HepG2 (cell line): ENCODE results near the gene FABP1. TPM values are rescaled to one million over a fixed set of nuclear protein-coding genes. Genes with fewer than 3 reads are reported as not detected.

ENCODE experiments used
- AGO1 ChIP-seq: fragments of 200-400 bp; formaldehyde crosslinking; IDR thresholded peaks from 2 replicates; pipeline ENCODE4 v1.6.1; 2017; ENCODE audit warnings: mild to moderate bottlenecking, low read depth, low read length, moderate library complexity; ENCODE audit not compliant: poor library complexity, severe bottlenecking
- DMAP1 ChIP-seq: IDR thresholded peaks from 2 replicates; pipeline ENCODE4 v1.6.1; 2016
- KLF11 ChIP-seq: IDR thresholded peaks from 2 replicates; pipeline ENCODE4 v1.6.1; 2016; ENCODE audit warnings: missing compliant biosample characterization
- KLF15 ChIP-seq: sonication (generic); formaldehyde crosslinking; IDR thresholded peaks from 2 replicates; pipeline ENCODE4 v1.8.1; 2023; ENCODE audit warnings: borderline replicate concordance, mild to moderate bottlenecking, inconsistent platforms, missing genetic modification reagents, mixed read lengths
- KLF16 ChIP-seq, 2 experiments: sonication (generic) in 1 of 2; formaldehyde crosslinking in 1 of 2; IDR thresholded peaks; 2 replicates each; pipeline versions ENCODE4 v1.6.1 to v1.8.0; 2016 to 2023; ENCODE audit warnings: missing genetic modification reagents in 2 of 2, missing compliant biosample characterization in 1 of 2
- LCORL ChIP-seq, 2 experiments: fragments of 450-650 bp in 1 of 2; sonication (generic) in 1 of 2; formaldehyde crosslinking in 1 of 2; IDR thresholded peaks; 2 replicates each; pipeline versions ENCODE4 v1.5.0 to v1.6.1; 2017 to 2020; ENCODE audit warnings: antibody characterized with exemption in 1 of 2, missing genetic modification reagents in 1 of 2
- LRRFIP1 ChIP-seq: sonication (generic); formaldehyde crosslinking; conservative IDR thresholded peaks from 2 replicates; pipeline ENCODE4 v1.4.0; 2020; ENCODE audit warnings: missing genetic modification reagents
- MED1 ChIP-seq: sonication (generic); formaldehyde crosslinking; IDR thresholded peaks from 2 replicates; pipeline ENCODE4 v1.4.0; 2020; ENCODE audit warnings: missing genetic modification reagents
- MIXL1 ChIP-seq: IDR thresholded peaks from 2 replicates; pipeline ENCODE4 v1.6.1; 2016
- NFKBIZ ChIP-seq: IDR thresholded peaks from 2 replicates; pipeline ENCODE4 v1.6.1; 2018; ENCODE audit warnings: missing genetic modification reagents, missing compliant biosample characterization
- POGK ChIP-seq: sonication (generic); formaldehyde crosslinking; conservative IDR thresholded peaks from 2 replicates; pipeline ENCODE4 v1.8.0; 2022; ENCODE audit warnings: mild to moderate bottlenecking, moderate library complexity, missing genetic modification reagents
- SCMH1 ChIP-seq: sonication (generic); formaldehyde crosslinking; IDR thresholded peaks from 2 replicates; pipeline ENCODE4 v1.9.0; 2021; ENCODE audit warnings: missing genetic modification reagents, mild to moderate bottlenecking, borderline replicate concordance
- SOX5 ChIP-seq: IDR thresholded peaks from 2 replicates; pipeline ENCODE4 v1.6.1; 2016; ENCODE audit warnings: borderline replicate concordance
- ZFP37 ChIP-seq: sonication (generic); formaldehyde crosslinking; IDR thresholded peaks from 2 replicates; pipeline ENCODE4 v1.4.0; 2020; ENCODE audit warnings: missing genetic modification reagents, borderline replicate concordance
- ZNF530 ChIP-seq: sonication (generic); formaldehyde crosslinking; IDR thresholded peaks from 2 replicates; pipeline ENCODE4 v1.5.0; 2020; ENCODE audit warnings: low read depth, mild to moderate bottlenecking, missing genetic modification reagents
- ZNF567 ChIP-seq: sonication (generic); formaldehyde crosslinking; IDR thresholded peaks from 2 replicates; pipeline ENCODE4 v1.8.1; 2023; ENCODE audit warnings: mild to moderate bottlenecking, missing genetic modification reagents, borderline replicate concordance
- ZNF75D ChIP-seq: sonication (generic); formaldehyde crosslinking; IDR thresholded peaks from 2 replicates; pipeline ENCODE4 v1.8.1; 2023; ENCODE audit warnings: missing genetic modification reagents, mild to moderate bottlenecking, borderline replicate concordance
- ZNF83 ChIP-seq: sonication (generic); formaldehyde crosslinking; IDR thresholded peaks from 2 replicates; pipeline ENCODE4 v1.4.0; 2020; ENCODE audit warnings: missing genetic modification reagents, mild to moderate bottlenecking, borderline replicate concordance
- ZSCAN21 ChIP-seq: sonication (generic); formaldehyde crosslinking; IDR thresholded peaks from 2 replicates; pipeline ENCODE4 v1.8.0; 2022; ENCODE audit warnings: mild to moderate bottlenecking, missing genetic modification reagents, moderate library complexity, borderline replicate concordance
- ZSCAN29 ChIP-seq: sonication (generic); formaldehyde crosslinking; conservative IDR thresholded peaks from 2 replicates; pipeline ENCODE4 v1.4.0; 2020; ENCODE audit warnings: mild to moderate bottlenecking, missing genetic modification reagents
- polyA plus RNA-seq, 8 experiments: library from polyadenylated mRNA; depleted of rRNA in 3 of 8; stranded (reverse) in 7 of 8; unstranded in 1 of 8; fragments of >200 nt; fragmentation: Illumina TruSeq in 4 of 8; extraction: Trizol in 4 of 8; gene quantifications; 2 replicates each; pipeline versions ENCODE4 v1.2.1 to v1.2.3, GENCODE V29; 2011 to 2016; ENCODE audit warnings: low read depth in 4 of 8, missing spikeins in 1 of 8, mixed read lengths in 1 of 8; ENCODE audit not compliant: insufficient read depth in 1 of 8
- total RNA-seq, 5 experiments: library from RNA; depleted of rRNA; stranded (reverse); fragments of >200 nt; fragmentation: Illumina TruSeq; extraction: Trizol; gene quantifications; 2 replicates each; pipeline ENCODE4 v1.2.3, GENCODE V29; 2016; ENCODE audit warnings: low read depth in 1 of 5
- TF ChIP-seq, protein P1 (sequence below): fragments of 450-650 bp; IDR thresholded peaks from 2 replicates; pipeline ENCODE4 v1.6.1; 2017; ENCODE audit warnings: mild to moderate bottlenecking

FABP1 gene
- total and polyA plus RNA-seq, 2 of the 13 experiments (the other 11 are each of a cell fraction or from before 2014, with no cell fraction given): 644 to 1,608 TPM

DNA sequence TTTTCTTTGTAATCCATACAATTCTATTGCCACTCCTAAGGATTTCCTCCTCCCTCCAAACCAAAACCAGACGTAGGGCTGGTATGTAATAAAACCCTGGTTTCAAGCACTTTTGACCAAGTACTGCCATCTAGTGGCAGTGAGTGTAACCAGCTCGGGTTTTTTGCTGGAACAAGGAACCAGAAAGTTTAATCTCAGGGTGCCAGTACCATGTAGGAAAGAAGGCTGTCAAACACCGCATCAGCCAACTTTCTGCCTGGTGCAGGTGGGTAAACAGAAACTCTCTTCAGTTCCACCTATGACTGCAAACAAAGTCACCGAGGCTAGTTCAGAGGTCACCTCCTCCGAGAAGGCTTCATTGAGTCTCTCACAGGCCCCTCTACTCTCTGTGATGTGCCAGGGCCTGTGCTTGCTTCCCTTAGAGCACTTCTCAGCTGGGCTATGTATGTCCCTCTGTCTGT lies 32.1 kb upstream of the FABP1 start (continued):
- TF ChIP-seq POGK (CRISPR knock-in tag) (no peak), ZSCAN21 (CRISPR knock-in tag) (no peak), ZNF567 (CRISPR knock-in tag) (no peak), NFKBIZ (CRISPR knock-in tag) (no peak), KLF15 (no peak), ZNF75D (CRISPR knock-in tag) (no peak), SCMH1 (no peak), KLF16 (CRISPR knock-in tag; IDR thresholded peaks at IDR 0.05) (peak in 1 of 2 experiments; percentile 81; a peak in 1 of 4 replicates), LCORL (IDR thresholded peaks at IDR 0.05) (no peak), LCORL (CRISPR knock-in tag; IDR thresholded peaks at IDR 0.05) (no peak), KLF11 (CRISPR knock-in tag) (0 out of 2 replicates have a peak, but pooled peaks have one; percentile 41), ZFP37 (no peak), ZSCAN29 (CRISPR knock-in tag) (no peak), ZNF530 (no peak), LRRFIP1 (CRISPR knock-in tag) (no peak), MED1 (CRISPR knock-in tag) (0 out of 2 replicates have a peak, but pooled peaks have one; percentile 44), ZNF83 (no peak), SOX5 (peak; percentile 69), DMAP1 (CRISPR knock-in tag) (peak; percentile 46; the same call in 1 of the 2 replicates), AGO1 (no peak), MIXL1 (CRISPR knock-in tag) (peak; percentile 73; the same call in 1 of the 2 replicates)
- TF ChIP-seq, protein P1, sequence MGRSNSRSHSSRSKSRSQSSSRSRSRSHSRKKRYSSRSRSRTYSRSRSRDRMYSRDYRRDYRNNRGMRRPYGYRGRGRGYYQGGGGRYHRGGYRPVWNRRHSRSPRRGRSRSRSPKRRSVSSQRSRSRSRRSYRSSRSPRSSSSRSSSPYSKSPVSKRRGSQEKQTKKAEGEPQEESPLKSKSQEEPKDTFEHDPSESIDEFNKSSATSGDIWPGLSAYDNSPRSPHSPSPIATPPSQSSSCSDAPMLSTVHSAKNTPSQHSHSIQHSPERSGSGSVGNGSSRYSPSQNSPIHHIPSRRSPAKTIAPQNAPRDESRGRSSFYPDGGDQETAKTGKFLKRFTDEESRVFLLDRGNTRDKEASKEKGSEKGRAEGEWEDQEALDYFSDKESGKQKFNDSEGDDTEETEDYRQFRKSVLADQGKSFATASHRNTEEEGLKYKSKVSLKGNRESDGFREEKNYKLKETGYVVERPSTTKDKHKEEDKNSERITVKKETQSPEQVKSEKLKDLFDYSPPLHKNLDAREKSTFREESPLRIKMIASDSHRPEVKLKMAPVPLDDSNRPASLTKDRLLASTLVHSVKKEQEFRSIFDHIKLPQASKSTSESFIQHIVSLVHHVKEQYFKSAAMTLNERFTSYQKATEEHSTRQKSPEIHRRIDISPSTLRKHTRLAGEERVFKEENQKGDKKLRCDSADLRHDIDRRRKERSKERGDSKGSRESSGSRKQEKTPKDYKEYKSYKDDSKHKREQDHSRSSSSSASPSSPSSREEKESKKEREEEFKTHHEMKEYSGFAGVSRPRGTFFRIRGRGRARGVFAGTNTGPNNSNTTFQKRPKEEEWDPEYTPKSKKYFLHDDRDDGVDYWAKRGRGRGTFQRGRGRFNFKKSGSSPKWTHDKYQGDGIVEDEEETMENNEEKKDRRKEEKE: no peak
